NAMALWA (cell line): ENCODE results near the gene BIRC5.
A peak's percentile ranks its signal among the peaks of the same experiment; 100 is the strongest.

Experiments
- DNase-seq: peaks from one replicate; pipeline ENCODE4 v3.0.0-alpha.2; 2015; ENCODE audit warnings: low spot score

Gene BIRC5

GRCh38 chr17:78256707-78257591 is 42.9 kb downstream of the BIRC5 start:
- peak; percentile 30 for DNase-seq

DNA sequence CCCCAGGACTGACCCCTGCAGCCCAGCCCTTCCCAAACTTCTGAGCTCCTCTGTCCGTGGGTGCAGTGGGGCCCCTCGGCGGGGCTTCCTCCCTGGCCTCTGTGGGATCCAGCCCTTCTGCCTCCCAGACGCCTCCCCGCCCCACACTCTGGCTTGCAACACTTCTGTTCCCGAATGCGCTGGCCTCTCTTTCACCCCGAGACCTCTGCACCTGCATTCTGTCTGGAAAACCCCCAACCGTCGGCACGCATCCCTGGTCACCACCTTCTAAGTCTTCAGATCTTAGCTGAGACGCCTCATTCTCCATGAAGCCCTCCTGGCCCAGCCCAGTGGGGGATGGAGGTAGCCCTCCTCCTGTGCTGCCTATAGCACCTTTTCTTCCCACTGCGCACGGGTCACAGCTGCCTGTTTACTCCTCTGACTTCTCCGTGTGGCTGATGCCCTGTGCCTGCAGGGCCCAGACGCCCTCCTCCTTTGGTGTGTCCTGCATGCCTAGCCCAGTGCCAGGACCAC is 43.8 kb downstream of the BIRC5 start:
- peak; percentile 84 for DNase-seq

DNA sequence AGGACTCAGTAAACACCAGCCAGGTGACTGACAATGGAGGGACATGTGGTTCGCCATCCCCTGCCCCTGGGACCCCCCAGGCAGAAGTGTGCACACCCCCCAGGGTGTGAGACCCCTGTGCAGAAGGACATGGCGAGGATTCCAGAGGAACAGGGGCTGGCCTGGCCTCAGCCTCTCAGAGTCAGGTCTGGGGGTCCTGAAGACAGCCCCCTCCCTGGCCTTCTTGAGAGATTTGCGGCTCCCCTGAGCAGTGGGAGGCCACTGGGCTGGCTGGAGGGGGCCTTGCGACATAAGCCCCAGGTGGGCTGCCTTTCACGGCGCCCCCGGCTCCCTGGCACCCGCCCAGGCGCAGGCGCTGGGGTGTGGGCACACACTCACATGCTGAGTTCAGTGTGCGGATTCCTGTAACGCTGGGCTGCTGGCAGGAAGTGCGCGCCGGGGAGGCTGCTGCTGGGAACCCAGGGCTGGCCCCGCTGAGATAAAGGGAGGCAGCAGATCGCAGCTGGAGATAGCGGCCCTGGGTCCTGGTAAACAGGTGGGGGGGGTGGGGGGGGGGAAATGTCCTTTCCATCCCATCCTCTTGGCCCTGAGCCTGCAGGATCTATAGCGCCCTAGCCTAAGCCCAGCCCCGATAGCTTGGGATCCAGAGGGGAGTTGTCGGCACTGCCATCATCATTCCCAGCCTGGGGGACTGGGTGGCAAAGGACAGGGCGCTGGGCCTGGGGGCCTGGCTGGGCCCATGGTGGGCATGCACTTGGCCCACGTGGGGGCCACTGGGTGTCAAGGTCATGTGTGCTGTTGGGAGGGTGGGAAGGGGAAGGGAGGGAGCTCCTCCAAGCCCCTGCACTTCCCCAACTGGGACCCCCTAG is 44.5 kb downstream of the BIRC5 start:
- peak; percentile 41 for DNase-seq

GRCh38 chr17:78259192-78259554 is 45.1 kb downstream of the BIRC5 start:
- no peak for DNase-seq

DNA sequence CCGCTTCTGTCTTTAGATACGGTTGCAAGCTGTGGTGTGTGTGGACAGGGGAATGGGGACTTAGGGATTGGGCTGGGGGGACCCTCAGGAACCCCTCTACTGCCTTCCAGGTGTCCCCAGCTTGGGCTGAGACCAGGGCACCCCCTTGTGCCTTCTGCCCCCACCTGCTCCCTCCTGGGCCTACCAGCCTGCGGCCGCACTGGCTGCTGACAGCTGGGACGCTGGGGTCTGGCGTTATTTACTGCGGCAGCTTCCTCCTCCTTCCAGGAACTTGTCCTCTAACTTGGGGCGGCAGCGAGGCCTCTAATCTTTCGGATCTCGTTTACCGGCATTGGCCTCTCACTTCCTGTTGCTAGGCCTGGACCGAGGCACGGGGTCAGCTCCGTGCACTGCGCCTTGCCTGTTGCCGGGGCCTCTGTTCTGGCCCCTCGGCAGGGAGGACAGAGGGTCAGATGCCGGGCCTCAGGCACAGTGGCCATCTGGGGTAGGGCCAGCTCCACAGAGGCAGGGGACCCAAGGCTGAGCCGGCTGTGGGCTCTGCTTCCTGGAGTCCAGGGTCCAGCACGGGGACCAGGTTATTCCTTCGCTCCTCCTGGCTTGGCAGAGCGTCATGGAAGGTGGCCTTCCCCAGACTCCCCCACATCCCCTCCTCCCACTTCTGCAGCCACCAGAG is 49.1 kb downstream of the BIRC5 start:
- peak; percentile 34 for DNase-seq

- DNase-seq = no peak
Measured at GRCh38 chr17:78263736-78264340, 49.8 kb downstream of the BIRC5 start.

DNA sequence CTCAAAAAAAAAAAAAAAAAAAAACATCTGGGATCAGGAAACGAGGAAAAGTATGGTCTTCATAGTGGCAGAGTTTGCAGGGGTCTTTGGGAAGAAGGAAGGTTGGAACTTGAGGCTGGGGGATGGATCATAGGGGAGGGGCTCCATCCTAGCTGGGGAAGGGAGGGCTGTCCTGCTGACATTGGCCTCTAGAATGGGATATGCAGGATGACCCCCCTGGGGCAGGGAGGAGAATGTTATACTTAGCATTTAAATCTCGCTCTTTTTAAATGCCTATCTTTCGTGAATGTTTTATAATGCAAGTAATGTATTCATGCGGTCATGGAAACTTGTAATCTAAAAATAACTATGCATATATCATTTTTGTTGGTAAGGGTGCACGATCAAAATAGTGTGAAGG is 50.5 kb downstream of the BIRC5 start:
- no peak for DNase-seq

DNA sequence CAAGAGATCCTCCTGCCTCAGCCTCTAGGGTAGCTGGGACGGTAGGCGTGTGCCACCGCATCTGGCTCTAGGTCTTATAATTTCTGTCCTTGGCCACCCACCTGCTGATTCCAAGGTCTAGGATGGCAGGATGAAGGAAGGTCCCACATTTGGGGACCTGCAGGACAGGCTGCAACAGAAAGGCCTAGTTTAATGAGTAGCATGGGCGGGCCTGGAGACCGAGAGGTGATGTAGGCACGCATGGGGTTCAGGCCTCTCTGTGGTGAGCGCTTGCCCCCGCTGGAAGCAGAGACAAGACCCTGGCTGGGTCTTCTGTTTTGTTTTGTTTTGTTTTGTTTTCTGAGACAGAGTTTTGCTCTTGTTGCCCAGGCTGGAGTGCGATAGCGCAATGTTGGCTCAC is 51.1 kb downstream of the BIRC5 start:
- DNase-seq = no peak

- no peak for DNase-seq
Measured at GRCh38 chr17:78266231-78266631, 52.2 kb downstream of the BIRC5 start.

DNA sequence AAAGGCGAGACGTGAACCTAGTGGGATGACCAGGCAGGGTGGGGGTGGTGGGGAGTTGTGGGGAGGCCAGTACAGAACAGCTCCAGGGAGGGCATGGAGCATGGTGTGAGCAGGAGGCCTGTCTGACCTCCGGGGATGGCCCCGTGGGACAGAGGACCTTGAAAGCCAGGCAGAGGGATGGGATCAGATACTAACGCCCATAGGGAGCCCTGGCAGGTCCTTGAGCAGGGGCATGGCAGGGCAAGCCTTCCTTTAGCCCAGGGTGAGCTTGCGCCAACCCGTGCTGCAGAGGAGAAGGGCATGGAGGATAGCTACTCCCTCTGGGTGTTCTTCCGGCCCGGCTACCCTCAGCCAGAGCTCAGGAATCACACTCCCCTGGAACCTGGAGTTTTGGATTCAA is 52.7 kb downstream of the BIRC5 start:
- no peak for DNase-seq

DNA sequence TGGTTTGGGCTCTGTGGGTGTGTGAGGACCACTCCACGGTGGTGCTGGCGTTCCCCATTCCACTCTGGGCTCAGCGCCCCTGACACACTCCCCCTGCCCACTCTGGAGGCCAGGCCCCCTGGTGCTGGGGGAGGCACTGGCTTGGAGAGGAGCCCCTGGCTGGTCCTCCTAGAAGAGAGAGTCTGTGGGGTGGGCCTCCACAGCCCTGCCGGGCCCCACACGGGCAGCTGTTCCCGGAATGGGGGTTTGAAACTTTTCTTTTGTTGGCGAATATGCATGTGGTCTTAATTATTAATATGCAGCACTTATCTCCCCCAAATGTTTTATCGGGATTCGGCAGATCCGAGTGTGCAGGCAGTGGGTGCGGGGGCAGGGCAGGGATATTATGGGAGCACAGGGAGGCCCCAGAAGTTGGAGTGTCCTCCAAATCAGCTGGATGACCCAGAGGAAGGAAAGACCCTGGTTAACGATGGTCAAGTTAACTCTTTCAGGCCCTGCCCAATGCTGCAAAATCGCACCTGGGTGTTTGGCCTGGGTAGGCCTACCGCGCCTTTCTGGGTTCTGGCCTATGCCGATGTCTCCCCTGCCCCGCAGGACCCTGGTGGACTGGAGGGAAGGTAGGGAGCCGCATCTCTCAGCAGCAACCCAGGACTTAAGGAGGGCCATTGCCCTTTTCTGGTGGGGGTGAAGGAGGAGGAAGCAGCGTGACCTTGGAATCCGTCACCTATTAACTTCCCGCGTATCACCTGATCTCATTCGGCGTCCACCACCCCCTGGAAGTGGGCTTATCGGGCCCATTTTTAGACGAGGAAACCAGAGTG is 53.4 kb downstream of the BIRC5 start:
- no peak for DNase-seq

DNA sequence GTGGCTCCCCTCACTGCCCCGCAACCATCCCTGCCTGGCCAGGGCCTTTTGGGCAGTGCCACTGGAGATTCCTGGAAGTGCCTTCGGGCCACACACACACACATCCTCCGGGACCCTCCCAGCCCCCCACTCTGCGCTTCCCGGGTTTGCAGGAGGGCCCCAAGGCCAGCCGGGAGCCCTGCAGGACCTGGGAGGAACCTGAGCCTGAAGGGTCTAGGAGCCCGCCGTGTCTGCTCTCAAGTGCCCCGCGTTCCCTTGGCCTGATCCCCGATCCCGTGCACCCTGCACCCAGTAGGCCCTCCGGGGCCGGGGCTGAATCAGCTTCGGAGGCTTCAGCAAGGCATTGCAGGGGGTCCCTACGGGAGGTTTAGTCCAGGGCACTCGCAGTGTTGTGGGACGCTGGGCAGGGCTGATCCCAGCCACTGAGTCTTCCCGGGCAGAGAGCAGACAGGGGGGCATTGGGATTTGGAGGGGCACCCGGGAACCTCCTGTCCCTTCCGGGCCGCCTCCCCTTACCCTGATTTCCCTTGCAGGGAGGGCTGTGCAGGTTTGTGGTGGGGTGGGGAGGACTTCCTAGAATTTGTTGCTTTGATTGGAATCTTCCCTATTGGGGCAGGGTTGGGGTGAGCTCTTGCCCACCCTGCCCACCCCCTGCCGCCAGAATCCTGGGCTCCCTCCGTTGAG is 54.3 kb downstream of the BIRC5 start:
- DNase-seq = no peak

DNA sequence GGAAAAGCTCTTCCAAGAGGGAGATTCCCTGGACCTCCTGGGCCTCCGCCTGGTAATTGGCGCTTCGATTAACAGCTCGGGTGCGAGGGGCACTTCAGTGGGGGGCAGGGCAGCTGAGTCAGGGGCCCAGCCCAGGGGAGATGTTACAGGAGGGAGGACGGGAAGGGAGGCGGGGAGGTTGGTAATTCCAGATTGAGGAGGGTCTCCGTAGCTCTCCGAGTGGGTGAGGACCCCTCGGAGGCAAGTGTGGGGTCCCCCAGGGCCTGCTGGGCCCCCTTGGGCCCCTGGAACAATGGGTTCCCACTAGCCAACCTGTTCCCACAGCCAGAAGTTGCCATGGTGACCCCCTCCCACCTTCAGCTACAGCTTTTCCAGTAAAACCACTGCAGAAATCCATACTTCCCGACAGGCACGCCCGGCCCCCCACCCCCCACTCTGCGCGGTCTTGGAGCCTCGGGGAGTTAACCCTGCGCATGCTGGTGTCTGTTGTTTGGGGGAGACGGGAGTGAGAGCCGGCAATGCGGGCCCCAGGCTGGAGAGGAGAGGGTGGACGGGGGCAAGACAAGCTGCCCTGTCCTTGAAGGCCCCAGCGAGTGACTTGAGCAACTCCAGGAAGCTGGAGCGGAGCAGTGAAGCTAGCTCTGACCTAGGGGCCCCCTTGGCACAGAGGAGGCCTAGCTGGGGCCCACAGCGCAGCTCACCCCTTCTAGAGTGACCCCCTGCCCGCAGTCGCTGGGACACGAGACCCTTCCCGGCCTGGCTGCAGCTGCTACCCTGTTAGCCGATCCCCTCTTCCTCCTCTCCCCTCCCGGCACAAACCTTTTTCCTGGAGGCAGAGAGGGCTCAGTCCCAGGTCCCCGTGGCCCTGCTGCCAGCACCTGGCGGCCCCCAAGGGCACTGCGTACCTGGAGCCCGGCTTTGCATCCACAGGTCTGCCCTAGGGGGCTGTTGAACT is 55.2 kb downstream of the BIRC5 start:
- DNase-seq = no peak

DNA sequence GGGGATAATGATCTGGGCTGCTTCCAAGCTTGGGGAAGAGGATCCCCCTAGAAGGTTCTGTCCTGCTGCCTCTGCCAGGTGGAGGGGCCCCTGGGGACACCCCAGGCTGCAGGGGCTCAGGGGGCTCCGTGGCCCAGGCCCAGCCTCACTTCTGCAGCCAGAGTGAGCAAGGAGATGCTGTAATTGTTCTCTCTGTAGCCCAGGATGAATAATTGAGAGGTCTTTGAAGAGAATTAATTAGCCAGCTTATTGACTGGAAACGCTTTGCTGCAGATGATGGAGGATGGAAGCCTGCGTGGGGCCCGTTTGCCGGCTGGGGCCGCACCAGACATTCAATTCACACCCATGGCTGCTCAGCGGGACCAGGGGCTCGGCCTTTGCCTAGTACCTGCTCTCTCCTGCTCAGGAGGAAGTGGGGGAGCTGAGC is 55.9 kb downstream of the BIRC5 start:
- DNase-seq = no peak

- peak; percentile 28 for DNase-seq
Measured at GRCh38 chr17:78271419-78272170, 57.5 kb downstream of the BIRC5 start.

DNA sequence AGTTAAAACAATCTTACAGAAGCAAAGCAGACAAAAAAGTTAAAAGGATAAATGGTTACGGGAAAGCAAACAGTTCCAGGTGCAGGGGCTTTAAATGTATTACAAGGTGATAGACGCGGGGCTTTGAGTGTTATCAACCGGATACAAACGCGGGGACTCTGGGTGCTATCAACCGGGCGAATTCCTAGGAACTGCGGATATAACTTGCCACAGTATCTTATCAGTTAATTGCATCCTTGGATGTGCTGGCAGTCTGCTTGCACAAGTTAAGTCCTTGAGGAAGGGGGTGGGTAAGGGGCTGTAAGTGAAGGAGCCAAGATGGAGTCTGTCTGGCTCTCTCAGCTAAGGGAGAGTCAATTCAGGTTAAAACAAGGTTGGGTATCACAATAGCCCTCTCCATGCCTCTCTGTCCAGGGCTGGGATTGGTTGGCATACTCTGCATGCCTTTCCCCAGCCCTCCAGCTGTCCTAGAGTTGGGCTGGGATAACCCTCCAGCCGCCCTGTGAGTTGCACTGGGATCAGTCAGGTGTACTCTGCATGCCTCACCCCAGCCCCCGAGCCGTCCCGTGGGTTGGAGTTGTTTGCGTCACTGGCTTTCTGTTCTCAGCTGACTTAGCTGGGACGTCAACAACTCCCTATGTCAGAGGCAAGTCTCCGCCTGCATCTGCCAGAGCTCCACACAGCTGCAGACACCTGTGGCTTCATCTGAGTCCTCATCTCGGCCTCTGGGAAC is 58.3 kb downstream of the BIRC5 start:
- DNase-seq = peak; percentile 90

GRCh38 chr17:78272914-78273258 is 58.8 kb downstream of the BIRC5 start:
- DNase-seq = no peak

GRCh38 chr17:78273813-78274212 is 59.8 kb downstream of the BIRC5 start:
- DNase-seq = no peak
